Measurements from ENCODE around the gene RUSC1.

Gene RUSC1

DNA sequence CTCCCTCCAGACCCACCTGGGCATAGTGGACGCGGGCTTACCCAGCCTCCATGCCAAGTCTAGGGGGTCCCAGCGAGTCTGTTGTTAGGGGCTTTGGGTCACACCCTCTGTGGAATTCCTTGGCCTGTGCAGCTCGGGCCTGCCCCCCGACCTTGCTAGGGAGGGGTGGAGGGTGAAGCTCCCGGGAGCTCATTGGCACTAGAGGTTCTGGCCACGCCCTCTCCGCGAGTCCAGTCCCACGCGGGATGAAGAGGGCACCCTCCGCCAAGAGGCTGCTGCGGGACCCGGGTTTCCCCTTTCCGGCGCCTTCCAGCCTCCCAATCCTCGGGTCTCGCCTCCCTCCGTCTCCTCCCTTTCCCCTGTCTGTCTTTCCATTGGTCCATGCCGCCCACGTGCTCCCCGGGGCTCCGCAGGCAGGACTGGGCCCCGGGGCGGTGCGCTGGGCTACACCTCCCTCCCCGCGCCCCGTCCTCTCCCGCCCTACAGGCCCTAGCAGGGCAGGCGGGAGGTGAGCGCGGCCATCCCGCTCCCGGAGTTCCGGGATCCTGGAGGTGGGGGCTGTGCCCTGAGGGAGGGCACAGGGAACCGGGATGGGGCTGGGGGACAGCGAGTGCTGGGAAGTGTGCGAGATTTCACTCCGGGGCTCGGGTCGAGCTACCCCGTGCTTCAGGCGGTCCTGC, 3.5 kb downstream of the RUSC1 start (continued):
- no peak for TF ChIP-seq ZNF280D (tag by site-specific recombination; IDR thresholded peaks at IDR 0.05)
- TF ChIP-seq OVOL3 (tag by site-specific recombination; IDR thresholded peaks at IDR 0.05), result peak; percentile 54; the same call in 1 of the 2 replicates
- TF ChIP-seq ZNF837 (tag by site-specific recombination; IDR thresholded peaks at IDR 0.05), result no peak
- peak; percentile 84 for TF ChIP-seq ZNF398 (tag by site-specific recombination; IDR thresholded peaks at IDR 0.05)
- TF ChIP-seq ZNF155 (tag by site-specific recombination; IDR thresholded peaks at IDR 0.05), result no peak
- TF ChIP-seq, protein P1, sequence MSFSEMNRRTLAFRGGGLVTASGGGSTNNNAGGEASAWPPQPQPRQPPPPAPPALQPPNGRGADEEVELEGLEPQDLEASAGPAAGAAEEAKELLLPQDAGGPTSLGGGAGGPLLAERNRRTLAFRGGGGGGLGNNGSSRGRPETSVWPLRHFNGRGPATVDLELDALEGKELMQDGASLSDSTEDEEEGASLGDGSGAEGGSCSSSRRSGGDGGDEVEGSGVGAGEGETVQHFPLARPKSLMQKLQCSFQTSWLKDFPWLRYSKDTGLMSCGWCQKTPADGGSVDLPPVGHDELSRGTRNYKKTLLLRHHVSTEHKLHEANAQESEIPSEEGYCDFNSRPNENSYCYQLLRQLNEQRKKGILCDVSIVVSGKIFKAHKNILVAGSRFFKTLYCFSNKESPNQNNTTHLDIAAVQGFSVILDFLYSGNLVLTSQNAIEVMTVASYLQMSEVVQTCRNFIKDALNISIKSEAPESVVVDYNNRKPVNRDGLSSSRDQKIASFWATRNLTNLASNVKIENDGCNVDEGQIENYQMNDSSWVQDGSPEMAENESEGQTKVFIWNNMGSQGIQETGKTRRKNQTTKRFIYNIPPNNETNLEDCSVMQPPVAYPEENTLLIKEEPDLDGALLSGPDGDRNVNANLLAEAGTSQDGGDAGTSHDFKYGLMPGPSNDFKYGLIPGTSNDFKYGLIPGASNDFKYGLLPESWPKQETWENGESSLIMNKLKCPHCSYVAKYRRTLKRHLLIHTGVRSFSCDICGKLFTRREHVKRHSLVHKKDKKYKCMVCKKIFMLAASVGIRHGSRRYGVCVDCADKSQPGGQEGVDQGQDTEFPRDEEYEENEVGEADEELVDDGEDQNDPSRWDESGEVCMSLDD (tag by site-specific recombination; IDR thresholded peaks at IDR 0.05), result peak; percentile 96
- no peak for TF ChIP-seq ZNF610 (tag by site-specific recombination; IDR thresholded peaks at IDR 0.05; ENCODE audit: borderline replicate concordance)
- no peak for TF ChIP-seq ZNF654 (tag by site-specific recombination; IDR thresholded peaks at IDR 0.05; ENCODE audit: low read depth)
- peak; percentile 54; the same call in 1 of the 2 replicates for TF ChIP-seq KLF1 (tag by site-specific recombination; IDR thresholded peaks at IDR 0.05)
- TF ChIP-seq ZNF530 (tag by site-specific recombination; IDR thresholded peaks at IDR 0.05; ENCODE audit: low read depth), result no peak
- no peak for TF ChIP-seq SALL2 (tag by site-specific recombination; IDR thresholded peaks at IDR 0.05; ENCODE audit: borderline replicate concordance)
- TF ChIP-seq BCL11B (tag by site-specific recombination; IDR thresholded peaks at IDR 0.05; ENCODE audit: low read depth), result peak; percentile 49
- no peak for TF ChIP-seq ZNF133 (tag by site-specific recombination; IDR thresholded peaks at IDR 0.05)
- no peak for TF ChIP-seq ZNF529 (tag by site-specific recombination; IDR thresholded peaks at IDR 0.05; ENCODE audit: insufficient replicate concordance)
- no peak for TF ChIP-seq ZNF585B (tag by site-specific recombination; IDR thresholded peaks at IDR 0.05)
- peak; percentile 63 for TF ChIP-seq ZFP69B (tag by site-specific recombination; IDR thresholded peaks at IDR 0.05)
- TF ChIP-seq PRDM1 (tag by site-specific recombination; IDR thresholded peaks at IDR 0.05), result no peak
- TF ChIP-seq INSM2 (tag by site-specific recombination; IDR thresholded peaks at IDR 0.05), result 0 out of 2 replicates have a peak, but pooled peaks have one; percentile 22
- no peak for TF ChIP-seq TRIM28 (IDR thresholded peaks at IDR 0.05; ENCODE audit: borderline replicate concordance, low read length)
- peak; percentile 96 for TF ChIP-seq PRDM10 (tag by site-specific recombination; IDR thresholded peaks at IDR 0.05)
- TF ChIP-seq, protein P2, sequence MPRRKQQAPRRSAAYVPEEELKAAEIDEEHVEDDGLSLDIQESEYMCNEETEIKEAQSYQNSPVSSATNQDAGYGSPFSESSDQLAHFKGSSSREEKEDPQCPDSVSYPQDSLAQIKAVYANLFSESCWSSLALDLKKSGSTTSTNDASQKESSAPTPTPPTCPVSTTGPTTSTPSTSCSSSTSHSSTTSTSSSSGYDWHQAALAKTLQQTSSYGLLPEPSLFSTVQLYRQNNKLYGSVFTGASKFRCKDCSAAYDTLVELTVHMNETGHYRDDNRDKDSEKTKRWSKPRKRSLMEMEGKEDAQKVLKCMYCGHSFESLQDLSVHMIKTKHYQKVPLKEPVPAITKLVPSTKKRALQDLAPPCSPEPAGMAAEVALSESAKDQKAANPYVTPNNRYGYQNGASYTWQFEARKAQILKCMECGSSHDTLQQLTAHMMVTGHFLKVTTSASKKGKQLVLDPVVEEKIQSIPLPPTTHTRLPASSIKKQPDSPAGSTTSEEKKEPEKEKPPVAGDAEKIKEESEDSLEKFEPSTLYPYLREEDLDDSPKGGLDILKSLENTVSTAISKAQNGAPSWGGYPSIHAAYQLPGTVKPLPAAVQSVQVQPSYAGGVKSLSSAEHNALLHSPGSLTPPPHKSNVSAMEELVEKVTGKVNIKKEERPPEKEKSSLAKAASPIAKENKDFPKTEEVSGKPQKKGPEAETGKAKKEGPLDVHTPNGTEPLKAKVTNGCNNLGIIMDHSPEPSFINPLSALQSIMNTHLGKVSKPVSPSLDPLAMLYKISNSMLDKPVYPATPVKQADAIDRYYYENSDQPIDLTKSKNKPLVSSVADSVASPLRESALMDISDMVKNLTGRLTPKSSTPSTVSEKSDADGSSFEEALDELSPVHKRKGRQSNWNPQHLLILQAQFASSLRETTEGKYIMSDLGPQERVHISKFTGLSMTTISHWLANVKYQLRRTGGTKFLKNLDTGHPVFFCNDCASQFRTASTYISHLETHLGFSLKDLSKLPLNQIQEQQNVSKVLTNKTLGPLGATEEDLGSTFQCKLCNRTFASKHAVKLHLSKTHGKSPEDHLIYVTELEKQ (tag by site-specific recombination; IDR thresholded peaks at IDR 0.05; ENCODE audit: borderline replicate concordance), result no peak
- peak; percentile 36 for TF ChIP-seq KLF10 (tag by site-specific recombination; IDR thresholded peaks at IDR 0.05)
